GM06990 (cell line): ENCODE data around the gene KRT15.

Source experiments
- DNase-seq: peaks from one replicate; pipeline ENCODE4 v3.0.0-alpha.2; 2011; ENCODE audit not compliant: insufficient read length; ENCODE audit errors: extremely low read depth
- H3K27me3 ChIP-seq: replicated peaks from 2 replicates; pipeline ENCODE4 v1.6.0; 2011; ENCODE audit warnings: low read length; ENCODE audit not compliant: control insufficient read depth, insufficient read depth
- H3K36me3 ChIP-seq: 2 replicates; pipeline ENCODE4 v1.5.1; 2011; ENCODE audit warnings: low read length; ENCODE audit not compliant: control insufficient read depth, insufficient read depth
- H3K4me3 ChIP-seq: replicated peaks from 2 replicates; pipeline ENCODE4 v1.5.1; 2011; ENCODE audit warnings: low read depth, mild to moderate bottlenecking, control low read depth, low read length
- TF ChIP-seq, protein P1 (sequence below): IDR thresholded peaks from 2 replicates; pipeline ENCODE4 v1.5.1; 2011; ENCODE audit warnings: low read length, control low read depth, mild to moderate bottlenecking, inconsistent platforms; ENCODE audit not compliant: insufficient read depth, poor library complexity, severe bottlenecking

Gene KRT15

GRCh38 chr17:41529491-41529915 lies 10.8 kb upstream of the KRT15 start:
- Histone ChIP-seq H3K27me3 (peaks cover 3% of the 10 kb centered on the region), H3K4me3 (no peak overlapping the region), H3K36me3 (no peaks in the 10 kb centered on the region)
- no peak for DNase-seq
- TF ChIP-seq, protein P1, sequence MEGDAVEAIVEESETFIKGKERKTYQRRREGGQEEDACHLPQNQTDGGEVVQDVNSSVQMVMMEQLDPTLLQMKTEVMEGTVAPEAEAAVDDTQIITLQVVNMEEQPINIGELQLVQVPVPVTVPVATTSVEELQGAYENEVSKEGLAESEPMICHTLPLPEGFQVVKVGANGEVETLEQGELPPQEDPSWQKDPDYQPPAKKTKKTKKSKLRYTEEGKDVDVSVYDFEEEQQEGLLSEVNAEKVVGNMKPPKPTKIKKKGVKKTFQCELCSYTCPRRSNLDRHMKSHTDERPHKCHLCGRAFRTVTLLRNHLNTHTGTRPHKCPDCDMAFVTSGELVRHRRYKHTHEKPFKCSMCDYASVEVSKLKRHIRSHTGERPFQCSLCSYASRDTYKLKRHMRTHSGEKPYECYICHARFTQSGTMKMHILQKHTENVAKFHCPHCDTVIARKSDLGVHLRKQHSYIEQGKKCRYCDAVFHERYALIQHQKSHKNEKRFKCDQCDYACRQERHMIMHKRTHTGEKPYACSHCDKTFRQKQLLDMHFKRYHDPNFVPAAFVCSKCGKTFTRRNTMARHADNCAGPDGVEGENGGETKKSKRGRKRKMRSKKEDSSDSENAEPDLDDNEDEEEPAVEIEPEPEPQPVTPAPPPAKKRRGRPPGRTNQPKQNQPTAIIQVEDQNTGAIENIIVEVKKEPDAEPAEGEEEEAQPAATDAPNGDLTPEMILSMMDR, result no peak

DNA sequence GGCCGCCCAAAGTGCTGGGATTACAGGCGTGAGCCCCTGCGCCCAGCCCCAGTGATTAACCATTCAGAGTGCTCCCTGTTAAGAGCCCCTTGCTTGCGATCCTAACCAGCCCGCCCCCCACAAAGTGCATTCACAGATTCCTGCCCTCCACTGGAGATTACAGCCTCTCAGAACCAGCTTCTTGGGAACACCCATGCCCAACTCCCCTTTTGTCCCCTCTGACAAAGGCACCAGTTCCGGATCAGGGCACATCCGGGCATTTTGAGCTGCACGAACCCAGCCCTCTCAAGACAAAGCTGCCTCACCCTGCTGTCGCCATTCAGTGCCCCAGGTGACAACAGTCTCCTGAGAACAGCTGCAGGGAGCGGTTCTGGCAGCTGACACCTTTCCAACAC lies 10.3 kb upstream of the KRT15 start:
- Histone ChIP-seq H3K36me3 (no peaks in the 10 kb centered on the region), H3K27me3 (peaks cover 3% of the 10 kb centered on the region), H3K4me3 (no peak overlapping the region)
- TF ChIP-seq, protein P1, result no peak
- DNase-seq, result no peak

GRCh38 chr17:41527063-41528023 lies 8.7 kb upstream of the KRT15 start:
- Histone ChIP-seq H3K4me3 (no peak overlapping the region), H3K36me3 (no peaks in the 10 kb centered on the region), H3K27me3 (peaks cover 3% of the 10 kb centered on the region)
- DNase-seq, result no peak
- TF ChIP-seq, protein P1, result no peak

DNA sequence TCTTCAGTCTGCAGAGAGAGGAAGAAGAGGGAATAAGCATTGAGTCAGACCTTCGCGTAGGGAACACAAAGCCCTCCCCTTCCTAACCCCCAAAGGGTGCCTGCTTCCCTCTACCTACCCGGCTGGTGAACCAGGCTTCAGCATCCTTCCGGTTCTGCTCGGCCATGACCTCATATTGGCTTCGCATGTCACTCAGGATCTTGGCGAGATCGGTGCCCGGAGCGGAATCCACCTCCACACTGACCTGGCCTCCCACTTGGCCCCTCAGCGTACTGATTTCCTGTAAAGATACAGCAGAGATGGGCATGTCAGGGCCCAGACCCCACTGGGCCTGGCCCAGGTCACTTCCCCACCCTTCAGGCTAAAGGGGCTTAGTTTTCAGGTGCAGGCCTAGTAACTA lies 5.6 kb upstream of the KRT15 start:
- no peaks in the 10 kb centered on the region for H3K36me3 ChIP-seq

DNA sequence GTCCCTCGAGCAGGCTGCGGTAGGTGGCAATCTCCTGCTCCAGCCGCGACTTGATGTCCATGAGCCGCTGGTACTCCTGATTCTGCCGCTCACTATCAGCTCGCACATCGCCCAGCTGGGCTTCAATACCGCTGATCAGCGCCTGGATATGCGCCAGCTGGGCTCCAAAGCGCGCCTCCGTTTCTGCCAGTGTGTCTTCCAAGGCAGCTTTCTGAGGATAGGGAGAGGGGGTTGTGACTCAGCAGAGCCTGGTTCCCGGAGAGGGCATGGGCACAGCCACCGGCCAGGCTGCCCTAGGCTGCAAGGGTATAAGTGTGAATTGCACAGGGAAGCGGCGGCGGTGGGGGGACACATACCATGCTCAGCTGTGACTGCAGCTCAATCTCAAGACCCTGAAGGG lies 5.1 kb upstream of the KRT15 start:
- H3K27me3 ChIP-seq, result no peaks in the 10 kb centered on the region; the same call in none of the 2 replicates
- no peak overlapping the region for H3K4me3 ChIP-seq
- no peak for DNase-seq
- H3K36me3 ChIP-seq, result no peaks in the 10 kb centered on the region
- TF ChIP-seq, protein P1, result no peak

More for the DNA sequence above, 5.6 kb upstream of the KRT15 start:
- peaks cover 2% of the 10 kb centered on the region for H3K27me3 ChIP-seq
- H3K4me3 ChIP-seq, result no peak overlapping the region
- TF ChIP-seq, protein P1, result no peak
- DNase-seq, result no peak
